HepG2 (cell line): ENCODE results near the gene FYTTD1. TPM values are rescaled to one million over a fixed set of nuclear protein-coding genes. Genes with fewer than 3 reads are reported as not detected.

Source experiments
- ADNP ChIP-seq: sonication (generic); formaldehyde crosslinking; IDR thresholded peaks from 2 replicates; pipeline ENCODE4 v1.4.0; 2020; ENCODE audit warnings: missing genetic modification reagents
- ARID2 ChIP-seq: sonication (generic); formaldehyde crosslinking; IDR thresholded peaks from 2 replicates; pipeline ENCODE4 v1.8.1; 2022; ENCODE audit warnings: mild to moderate bottlenecking, missing genetic modification reagents, borderline replicate concordance
- ATF4 ChIP-seq, 2 experiments: fragments of 450-650 bp in 1 of 2; sonication (generic) in 1 of 2; formaldehyde crosslinking; IDR thresholded peaks; 2 replicates each; pipeline versions ENCODE4 v1.5.0 to v1.8.0; 2020 to 2022; ENCODE audit warnings: mild to moderate bottlenecking in 1 of 2, missing genetic modification reagents in 1 of 2
- CCDC6 ChIP-seq: sonication (generic); formaldehyde crosslinking; IDR thresholded peaks from 2 replicates; pipeline ENCODE4 v1.8.1; 2022; ENCODE audit warnings: mild to moderate bottlenecking, missing genetic modification reagents, moderate library complexity
- ELF3 ChIP-seq: IDR thresholded peaks from 2 replicates; pipeline ENCODE4 v1.6.1; 2016; ENCODE audit warnings: missing genetic modification reagents, missing compliant biosample characterization
- GMEB2 ChIP-seq: IDR thresholded peaks from 2 replicates; pipeline ENCODE4 v1.6.1; 2016; ENCODE audit warnings: missing biosample characterization, missing genetic modification reagents, low read depth
- MLX ChIP-seq: IDR thresholded peaks from 2 replicates; pipeline ENCODE4 v1.6.1; 2016
- MXI1 ChIP-seq: IDR thresholded peaks from 3 replicates; pipeline ENCODE4 v1.6.1; 2012; ENCODE audit warnings: low read depth, low read length, inconsistent platforms, borderline replicate concordance
- MYC ChIP-seq: sonication (generic); formaldehyde crosslinking; IDR thresholded peaks from 2 replicates; pipeline ENCODE4 v1.9.0; 2021; ENCODE audit warnings: missing genetic modification reagents, borderline replicate concordance
- NCOA5 ChIP-seq: sonication (generic); formaldehyde crosslinking; IDR thresholded peaks from 2 replicates; pipeline ENCODE4 v1.4.0; 2020; ENCODE audit warnings: missing genetic modification reagents
- POLR2A ChIP-seq, 2 experiments: IDR thresholded peaks; 2 replicates each; pipeline ENCODE4 v1.6.1; 2011; ENCODE audit warnings: low read depth in 2 of 2, low read length in 2 of 2, mild to moderate bottlenecking in 1 of 2, moderate library complexity in 1 of 2; ENCODE audit not compliant: insufficient read depth in 1 of 2
- RFX5 ChIP-seq: IDR thresholded peaks from 2 replicates; pipeline ENCODE4 v1.6.1; 2011; ENCODE audit warnings: low read depth, low read length, improper control_type of control experiment
- SOX13 ChIP-seq, 3 experiments: fragments of 450-650 bp in 1 of 3; sonication (generic) in 1 of 3; formaldehyde crosslinking in 1 of 3; IDR thresholded peaks in 2 of 3; conservative IDR thresholded peaks in 1 of 3; 2 replicates each; pipeline versions ENCODE4 v1.5.0 to v1.6.1; 2016 to 2020; ENCODE audit warnings: antibody characterized with exemption in 1 of 3, mild to moderate bottlenecking in 1 of 3, missing compliant biosample characterization in 1 of 3, missing genetic modification reagents in 1 of 3, moderate library complexity in 1 of 3
- ZBTB1 ChIP-seq: sonication (generic); formaldehyde crosslinking; IDR thresholded peaks from 2 replicates; pipeline ENCODE4 v1.4.0; 2020; ENCODE audit warnings: missing genetic modification reagents, borderline replicate concordance
- ZFY ChIP-seq: sonication (generic); formaldehyde crosslinking; IDR thresholded peaks from 2 replicates; pipeline ENCODE4 v1.4.0; 2020; ENCODE audit warnings: missing genetic modification reagents
- ZNF263 ChIP-seq: sonication (generic); formaldehyde crosslinking; IDR thresholded peaks from 2 replicates; pipeline ENCODE4 v1.4.0; 2020; ENCODE audit warnings: missing genetic modification reagents
- ZNF296 ChIP-seq: sonication (generic); formaldehyde crosslinking; conservative IDR thresholded peaks from 2 replicates; pipeline ENCODE4 v1.5.0; 2020; ENCODE audit warnings: mild to moderate bottlenecking, missing genetic modification reagents
- ZNF333 ChIP-seq: sonication (generic); formaldehyde crosslinking; IDR thresholded peaks from 2 replicates; pipeline ENCODE4 v1.4.0; 2020; ENCODE audit warnings: mild to moderate bottlenecking, missing genetic modification reagents, borderline replicate concordance
- ZNF430 ChIP-seq: sonication (generic); formaldehyde crosslinking; IDR thresholded peaks from 2 replicates; pipeline ENCODE4 v1.9.0; 2021; ENCODE audit warnings: mild to moderate bottlenecking, missing genetic modification reagents
- ZNF615 ChIP-seq: sonication (generic); formaldehyde crosslinking; IDR thresholded peaks from 2 replicates; pipeline ENCODE4 v1.5.0; 2020; ENCODE audit warnings: mild to moderate bottlenecking, missing genetic modification reagents, borderline replicate concordance
- ZNF619 ChIP-seq: sonication (generic); formaldehyde crosslinking; IDR thresholded peaks from 2 replicates; pipeline ENCODE4 v1.4.0; 2020; ENCODE audit warnings: mild to moderate bottlenecking, missing genetic modification reagents
- ZNF841 ChIP-seq: sonication (generic); formaldehyde crosslinking; IDR thresholded peaks from 2 replicates; pipeline ENCODE4 v1.8.1; 2023; ENCODE audit warnings: missing genetic modification reagents, borderline replicate concordance
- ZSCAN21 ChIP-seq: sonication (generic); formaldehyde crosslinking; IDR thresholded peaks from 2 replicates; pipeline ENCODE4 v1.8.0; 2022; ENCODE audit warnings: mild to moderate bottlenecking, missing genetic modification reagents, moderate library complexity, borderline replicate concordance
- ZSCAN29 ChIP-seq: sonication (generic); formaldehyde crosslinking; conservative IDR thresholded peaks from 2 replicates; pipeline ENCODE4 v1.4.0; 2020; ENCODE audit warnings: mild to moderate bottlenecking, missing genetic modification reagents
- polyA plus RNA-seq, 8 experiments: library from polyadenylated mRNA; depleted of rRNA in 3 of 8; stranded (reverse) in 7 of 8; unstranded in 1 of 8; fragments of >200 nt; fragmentation: Illumina TruSeq in 4 of 8; extraction: Trizol in 4 of 8; gene quantifications; 2 replicates each; pipeline versions ENCODE4 v1.2.1 to v1.2.3, GENCODE V29; 2011 to 2016; ENCODE audit warnings: low read depth in 4 of 8, missing spikeins in 1 of 8, mixed read lengths in 1 of 8; ENCODE audit not compliant: insufficient read depth in 1 of 8
- total RNA-seq, 5 experiments: library from RNA; depleted of rRNA; stranded (reverse); fragments of >200 nt; fragmentation: Illumina TruSeq; extraction: Trizol; gene quantifications; 2 replicates each; pipeline ENCODE4 v1.2.3, GENCODE V29; 2016; ENCODE audit warnings: low read depth in 1 of 5
- TF ChIP-seq, protein P1 (sequence below): sonication (generic); formaldehyde crosslinking; IDR thresholded peaks from 2 replicates; pipeline ENCODE4 v1.8.0; 2022; ENCODE audit warnings: missing genetic modification reagents, mild to moderate bottlenecking, moderate library complexity, borderline replicate concordance

Gene FYTTD1
- total and polyA plus RNA-seq, 2 of the 13 experiments (the other 11 are each of a cell fraction or from before 2014, with no cell fraction given), result 6.5 to 28.8 TPM

GRCh38 chr3:197736491-197737318, 13.0 kb upstream of the FYTTD1 start, which contains the start of gene RUBCN (continued):
- TF ChIP-seq ZNF333 (CRISPR knock-in tag) (0 out of 2 replicates have a peak, but pooled peaks have one; percentile 34), GMEB2 (peak; percentile 82), ZNF263 (CRISPR knock-in tag) (no peak), ZBTB1 (no peak), ADNP (no peak), RFX5 (peak; percentile 80), ELF3 (CRISPR knock-in tag) (peak; percentile 69), ZFY (peak; percentile 80), NCOA5 (CRISPR knock-in tag) (no peak), ZSCAN21 (CRISPR knock-in tag) (peak; percentile 14; the same call in 1 of the 2 replicates), ZNF615 (CRISPR knock-in tag) (no peak), SOX13 (IDR thresholded peaks at IDR 0.05) (no peak), SOX13 (CRISPR knock-in tag; conservative IDR thresholded peaks at IDR 0.05 in 1 of 2, IDR thresholded peaks at IDR 0.05 in 1 of 2) (peak in 1 of 2 experiments; percentile 16; a peak in 1 of 4 replicates), ZSCAN29 (CRISPR knock-in tag) (no peak), ARID2 (CRISPR knock-in tag) (peak; percentile 83; the same call in 1 of the 2 replicates), ZNF841 (no peak), POLR2A (IDR thresholded peaks at IDR 0.05; ENCODE audit: insufficient read depth in 1 of 2, low read depth in 2 of 2, low read length in 2 of 2) (peak; percentile 76 to 83), MYC (peak; percentile 42; the same call in 1 of the 2 replicates), ZNF296 (CRISPR knock-in tag) (no peak), MLX (CRISPR knock-in tag) (0 out of 2 replicates have a peak, but pooled peaks have one; percentile 37), ZNF619 (CRISPR knock-in tag) (no peak), ATF4 (CRISPR knock-in tag; IDR thresholded peaks at IDR 0.05) (peak in 1 of 2 experiments; percentile 60; a peak in 1 of 4 replicates), ZNF430 (CRISPR knock-in tag) (peak; percentile 62; the same call in 1 of the 2 replicates), MXI1 (peak; percentile 47; the same call in 1 of the 3 replicates), CCDC6 (peak; percentile 59; the same call in 1 of the 2 replicates)
- TF ChIP-seq, protein P1, sequence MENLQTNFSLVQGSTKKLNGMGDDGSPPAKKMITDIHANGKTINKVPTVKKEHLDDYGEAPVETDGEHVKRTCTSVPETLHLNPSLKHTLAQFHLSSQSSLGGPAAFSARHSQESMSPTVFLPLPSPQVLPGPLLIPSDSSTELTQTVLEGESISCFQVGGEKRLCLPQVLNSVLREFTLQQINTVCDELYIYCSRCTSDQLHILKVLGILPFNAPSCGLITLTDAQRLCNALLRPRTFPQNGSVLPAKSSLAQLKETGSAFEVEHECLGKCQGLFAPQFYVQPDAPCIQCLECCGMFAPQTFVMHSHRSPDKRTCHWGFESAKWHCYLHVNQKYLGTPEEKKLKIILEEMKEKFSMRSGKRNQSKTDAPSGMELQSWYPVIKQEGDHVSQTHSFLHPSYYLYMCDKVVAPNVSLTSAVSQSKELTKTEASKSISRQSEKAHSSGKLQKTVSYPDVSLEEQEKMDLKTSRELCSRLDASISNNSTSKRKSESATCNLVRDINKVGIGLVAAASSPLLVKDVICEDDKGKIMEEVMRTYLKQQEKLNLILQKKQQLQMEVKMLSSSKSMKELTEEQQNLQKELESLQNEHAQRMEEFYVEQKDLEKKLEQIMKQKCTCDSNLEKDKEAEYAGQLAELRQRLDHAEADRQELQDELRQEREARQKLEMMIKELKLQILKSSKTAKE (CRISPR knock-in tag), result no peak
